ENCODE data around the gene DYNLT2B. TPM values are rescaled to one million over a fixed set of nuclear protein-coding genes. Genes with fewer than 3 reads are reported as not detected.
"Not testable (repeated sequence)": the region's sequence is repeated elsewhere in the genome, so short reads cannot be mapped to it uniquely, and the experiment has no call there.

Gene DYNLT2B
- total RNA-seq, 3 donors from 2014 or later, result 6.0 to 7.7 (median 6.8) TPM

- peaks cover 7% of the 10 kb centered on the region for H3K4me1 Mint-ChIP-seq (ENCODE audit: low read depth)
- no peaks in the 10 kb centered on the region for H3K36me3 Mint-ChIP-seq (ENCODE audit: insufficient read depth)
- H3K27me3 Mint-ChIP-seq (ENCODE audit: low read depth), result peaks cover 2% of the 10 kb centered on the region
- ATAC-seq (no peak), DNase-seq (no peak)
- H3K9me3 Mint-ChIP-seq, result no peaks in the 10 kb centered on the region
- no peak overlapping the region for H3K4me3 Mint-ChIP-seq
These were observed 21.6 kb upstream of the DYNLT2B start for GRCh38 chr3:196339493-196340254.

- ATAC-seq (no peak), DNase-seq (no peak)
- Mint-ChIP-seq H3K4me1 (ENCODE audit: low read depth) (peaks cover 4% of the 10 kb centered on the region), H3K36me3 (ENCODE audit: insufficient read depth) (no peaks in the 10 kb centered on the region), H3K9me3 (no peaks in the 10 kb centered on the region), H3K27me3 (ENCODE audit: low read depth) (peaks cover 2% of the 10 kb centered on the region), H3K4me3 (no peak overlapping the region)
These were observed 21.0 kb upstream of the DYNLT2B start for GRCh38 chr3:196339044-196339443.

GRCh38 chr3:196336319-196337145 lies 18.5 kb upstream of the DYNLT2B start:
- no peak overlapping the region for H3K4me3 Mint-ChIP-seq
- H3K27me3 Mint-ChIP-seq (ENCODE audit: low read depth), result peaks cover 2% of the 10 kb centered on the region
- ATAC-seq (no peak), DNase-seq (no peak)
- no peaks in the 10 kb centered on the region for H3K9me3 Mint-ChIP-seq
- no peaks in the 10 kb centered on the region for H3K36me3 Mint-ChIP-seq (ENCODE audit: insufficient read depth)
- H3K4me1 Mint-ChIP-seq (ENCODE audit: low read depth), result peaks cover 4% of the 10 kb centered on the region

GRCh38 chr3:196335503-196335948 lies 17.5 kb upstream of the DYNLT2B start:
- Mint-ChIP-seq H3K4me3 (no peak overlapping the region), H3K36me3 (ENCODE audit: insufficient read depth) (no peaks in the 10 kb centered on the region), H3K27me3 (ENCODE audit: low read depth) (peaks cover 2% of the 10 kb centered on the region), H3K9me3 (no peaks in the 10 kb centered on the region), H3K4me1 (ENCODE audit: low read depth) (peaks cover 3% of the 10 kb centered on the region)
- DNase-seq, result no peak
- no peak for ATAC-seq

GRCh38 chr3:196334982-196335381 lies 16.9 kb upstream of the DYNLT2B start:
- Mint-ChIP-seq H3K4me3 (no peak overlapping the region), H3K36me3 (ENCODE audit: insufficient read depth) (no peaks in the 10 kb centered on the region), H3K27me3 (ENCODE audit: low read depth) (peaks cover 2% of the 10 kb centered on the region), H3K9me3 (no peaks in the 10 kb centered on the region), H3K4me1 (ENCODE audit: low read depth) (no peaks in the 10 kb centered on the region)
- no peak for DNase-seq
- ATAC-seq, result no peak

GRCh38 chr3:196332168-196332567 lies 14.1 kb upstream of the DYNLT2B start:
- no peaks in the 10 kb centered on the region for H3K36me3 Mint-ChIP-seq (ENCODE audit: insufficient read depth)
- H3K4me3 Mint-ChIP-seq, result no peak overlapping the region
- no peak for ATAC-seq
- DNase-seq, result no peak
- no peaks in the 10 kb centered on the region for H3K9me3 Mint-ChIP-seq
- no peaks in the 10 kb centered on the region for H3K4me1 Mint-ChIP-seq (ENCODE audit: low read depth)
- H3K27me3 Mint-ChIP-seq (ENCODE audit: low read depth), result no peaks in the 10 kb centered on the region

GRCh38 chr3:196327405-196327804 lies 9.4 kb upstream of the DYNLT2B start:
- DNase-seq (no peak), ATAC-seq (no peak)
- Mint-ChIP-seq H3K4me3 (no peak overlapping the region), H3K36me3 (ENCODE audit: insufficient read depth) (no peaks in the 10 kb centered on the region), H3K9me3 (no peaks in the 10 kb centered on the region), H3K4me1 (ENCODE audit: low read depth) (no peaks in the 10 kb centered on the region), H3K27me3 (ENCODE audit: low read depth) (no peaks in the 10 kb centered on the region)

- no peak for DNase-seq
- ATAC-seq, result no peak
- Mint-ChIP-seq H3K4me3 (no peak overlapping the region), H3K4me1 (ENCODE audit: low read depth) (no peaks in the 10 kb centered on the region), H3K9me3 (no peaks in the 10 kb centered on the region), H3K27me3 (ENCODE audit: low read depth) (no peaks in the 10 kb centered on the region), H3K36me3 (ENCODE audit: insufficient read depth) (no peaks in the 10 kb centered on the region)
These were observed 8.9 kb upstream of the DYNLT2B start for GRCh38 chr3:196326936-196327335.

GRCh38 chr3:196323691-196324090 lies 5.7 kb upstream of the DYNLT2B start:
- no peaks in the 10 kb centered on the region for H3K36me3 Mint-ChIP-seq (ENCODE audit: insufficient read depth)

GRCh38 chr3:196323016-196323415 lies 5.0 kb upstream of the DYNLT2B start:
- Mint-ChIP-seq H3K9me3 (no peaks in the 10 kb centered on the region), H3K4me1 (ENCODE audit: low read depth) (peaks cover 3% of the 10 kb centered on the region), H3K4me3 (no peak overlapping the region), H3K36me3 (ENCODE audit: insufficient read depth) (no peaks in the 10 kb centered on the region), H3K27me3 (ENCODE audit: low read depth) (no peaks in the 10 kb centered on the region)
- ATAC-seq (no peak), DNase-seq (no peak)

More at GRCh38 chr3:196323691-196324090, 5.7 kb upstream of the DYNLT2B start:
- no peaks in the 10 kb centered on the region for H3K9me3 Mint-ChIP-seq
- H3K27me3 Mint-ChIP-seq (ENCODE audit: low read depth), result no peaks in the 10 kb centered on the region
- no peak for ATAC-seq
- DNase-seq, result no peak
- H3K4me1 Mint-ChIP-seq (ENCODE audit: low read depth), result peaks cover 3% of the 10 kb centered on the region
- no peak overlapping the region for H3K4me3 Mint-ChIP-seq

GRCh38 chr3:196321162-196321561 lies 3.1 kb upstream of the DYNLT2B start:
- ATAC-seq (no peak), DNase-seq (no peak)
- no peak overlapping the region for H3K4me3 Mint-ChIP-seq
- H3K36me3 Mint-ChIP-seq (ENCODE audit: insufficient read depth), result no peaks in the 10 kb centered on the region
- no peaks in the 10 kb centered on the region for H3K27me3 Mint-ChIP-seq (ENCODE audit: low read depth)
- peaks cover 5% of the 10 kb centered on the region for H3K4me1 Mint-ChIP-seq (ENCODE audit: low read depth)
- no peaks in the 10 kb centered on the region for H3K9me3 Mint-ChIP-seq

- Mint-ChIP-seq H3K4me3 (peak overlapping the region; percentile 4), H3K9me3 (no peaks in the 10 kb centered on the region), H3K4me1 (ENCODE audit: low read depth) (peaks cover 5% of the 10 kb centered on the region), H3K27me3 (ENCODE audit: low read depth) (no peaks in the 10 kb centered on the region), H3K36me3 (ENCODE audit: insufficient read depth) (no peaks in the 10 kb centered on the region)
- no peak for DNase-seq
- no peak for ATAC-seq
These were observed 2.1 kb upstream of the DYNLT2B start for GRCh38 chr3:196320137-196320536.

- not testable (repeated sequence) for DNase-seq; H3K27me3 Mint-ChIP-seq (ENCODE audit: low read depth); H3K36me3 Mint-ChIP-seq (ENCODE audit: insufficient read depth); ATAC-seq; H3K9me3 Mint-ChIP-seq; H3K4me1 Mint-ChIP-seq (ENCODE audit: low read depth)
- H3K4me3 Mint-ChIP-seq, result peak overlapping the region; percentile 93
These were observed 997 bp downstream of the DYNLT2B start for GRCh38 chr3:196316799-196317686.

- Mint-ChIP-seq H3K36me3 (ENCODE audit: insufficient read depth) (peaks cover 2% of the 10 kb centered on the region), H3K9me3 (no peaks in the 10 kb centered on the region), H3K27me3 (ENCODE audit: low read depth) (no peaks in the 10 kb centered on the region), H3K4me1 (ENCODE audit: low read depth) (peaks cover 5% of the 10 kb centered on the region), H3K4me3 (no peak overlapping the region)
- ATAC-seq, result no peak
- DNase-seq, result no peak
These were observed 2.2 kb downstream of the DYNLT2B start for GRCh38 chr3:196315821-196316220.
